Measurements from ENCODE around the gene NAGLU. TPM values are rescaled to one million over a fixed set of nuclear protein-coding genes. Genes with fewer than 3 reads are reported as not detected.

NAGLU gene
- total RNA-seq, 2 donors from 2014 or later: 81.5 to 123 TPM

GRCh38 chr17:42502091-42502490, 34.0 kb upstream of the NAGLU start:
- intact Hi-C loops (cut with DNase I): no loop called here
- Histone ChIP-seq H3K4me3 (no peak overlapping the region), H3K9me3 (no peaks in the 10 kb centered on the region), H3K27ac (no peak overlapping the region), H3K4me1 (replicated peaks) (no peaks in the 10 kb centered on the region), H3K27me3 (replicated peaks; ENCODE audit: insufficient read depth) (no peaks in the 10 kb centered on the region), H3K36me3 (peaks cover 0 to 14% of the 10 kb centered on the region in 2 donors)
- whole genome bisulfite sequencing: 88% methylated on average over 5 of the region's 5 CpGs
- no peak for TF ChIP-seq CTCF (IDR thresholded peaks at IDR 0.05)
- TF ChIP-seq POLR2A (IDR thresholded peaks at IDR 0.05): no peak
- TF ChIP-seq POLR2AphosphoS5 (IDR thresholded peaks at IDR 0.05): no peak
- DNase-seq (ENCODE audit: low spot score): no peak

GRCh38 chr17:42502926-42503325, 33.1 kb upstream of the NAGLU start:
- no peaks in the 10 kb centered on the region for H3K4me1 ChIP-seq (replicated peaks)
- no peak for DNase-seq (ENCODE audit: low spot score)
- intact Hi-C loops (cut with DNase I): no loop called here
- H3K27me3 ChIP-seq (replicated peaks; ENCODE audit: insufficient read depth): no peaks in the 10 kb centered on the region
- no peak overlapping the region for H3K4me3 ChIP-seq
- no peak overlapping the region for H3K27ac ChIP-seq
- no peaks in the 10 kb centered on the region for H3K9me3 ChIP-seq
- H3K36me3 ChIP-seq: peaks cover 0 to 14% of the 10 kb centered on the region in 2 donors
- WGBS: 100% methylated on average over 1 of the region's 1 CpG
- no peak for TF ChIP-seq POLR2AphosphoS5 (IDR thresholded peaks at IDR 0.05)
- no peak for TF ChIP-seq POLR2A (IDR thresholded peaks at IDR 0.05)

GRCh38 chr17:42507671-42508070, 28.4 kb upstream of the NAGLU start:
- no peaks in the 10 kb centered on the region for H3K27me3 ChIP-seq (replicated peaks; ENCODE audit: insufficient read depth)
- intact Hi-C loops (cut with DNase I): loop anchor here (5.0 kb wide), 1 partner anchor 50 kb away; the partner anchor contains the start of gene ATP6V0A1
- peak overlapping the region in 1 of 2 donors; percentile 75 for H3K27ac ChIP-seq
- H3K4me1 ChIP-seq (replicated peaks): peaks cover 8% of the 10 kb centered on the region
- peaks cover 0 to 8% of the 10 kb centered on the region in 2 donors for H3K36me3 ChIP-seq
- no peak overlapping the region for H3K4me3 ChIP-seq
- DNase-seq (ENCODE audit: low spot score): no peak
- TF ChIP-seq POLR2AphosphoS5 (IDR thresholded peaks at IDR 0.05) (no peak), CTCF (IDR thresholded peaks at IDR 0.05) (no peak), POLR2A (IDR thresholded peaks at IDR 0.05) (no peak)
- H3K9me3 ChIP-seq: no peaks in the 10 kb centered on the region
- WGBS: 92% methylated on average over 4 of the region's 4 CpGs

- peaks cover 8% of the 10 kb centered on the region for H3K4me1 ChIP-seq (replicated peaks)
- H3K27me3 ChIP-seq (replicated peaks; ENCODE audit: insufficient read depth): no peaks in the 10 kb centered on the region
- H3K36me3 ChIP-seq: no peaks in the 10 kb centered on the region
- intact Hi-C loops (cut with DNase I): loop anchor here (5.0 kb wide), 1 partner anchor 51 kb away; the partner anchor contains the start of gene ATP6V0A1
- H3K9me3 ChIP-seq: no peaks in the 10 kb centered on the region
- H3K4me3 ChIP-seq: no peak overlapping the region
- DNase-seq (ENCODE audit: low spot score): no peak
- TF ChIP-seq POLR2A (IDR thresholded peaks at IDR 0.05): no peak
- TF ChIP-seq POLR2AphosphoS5 (IDR thresholded peaks at IDR 0.05): no peak
- TF ChIP-seq CTCF (IDR thresholded peaks at IDR 0.05): no peak
- H3K27ac ChIP-seq: peak overlapping the region; percentile 72 to 75
- 80% methylated on average over 12 of the region's 12 CpGs for WGBS
Measured at GRCh38 chr17:42508426-42509165, 27.4 kb upstream of the NAGLU start.

- intact Hi-C loops (cut with DNase I): loop anchor here (5.0 kb wide), 1 partner anchor 52 kb away; the partner anchor contains the start of gene ATP6V0A1
- H3K4me1 ChIP-seq (replicated peaks): peaks cover 8% of the 10 kb centered on the region
- no peak for TF ChIP-seq CTCF (IDR thresholded peaks at IDR 0.05)
- peak; percentile 48 for TF ChIP-seq POLR2AphosphoS5 (IDR thresholded peaks at IDR 0.05)
- H3K27me3 ChIP-seq (replicated peaks; ENCODE audit: insufficient read depth): no peaks in the 10 kb centered on the region
- no peaks in the 10 kb centered on the region for H3K36me3 ChIP-seq
- H3K4me3 ChIP-seq: no peak overlapping the region
- H3K9me3 ChIP-seq: no peaks in the 10 kb centered on the region
- H3K27ac ChIP-seq: peak overlapping the region; percentile 72 to 75
- peak; percentile 76 for DNase-seq (ENCODE audit: low spot score)
- WGBS: 46% methylated on average over 5 of the region's 5 CpGs
Measured at GRCh38 chr17:42509409-42509808, 26.6 kb upstream of the NAGLU start.

Data from prostate gland (tissue), 2 donors.